HG03575 (cell line): ENCODE data around the gene MAPK10.
"Not testable (repeated sequence)": the region's sequence is repeated elsewhere in the genome, so short reads cannot be mapped to it uniquely, and the experiment has no call there.

Experiments used
- ATAC-seq: cut with Tn5 transposase; IDR thresholded peaks from one replicate; pipeline ENCODE4 v1.9.1; 2021; ENCODE audit not compliant: unreplicated experiment, insufficient number of reproducible peaks, low FRiP score; ENCODE audit errors: extremely low read depth

Gene MAPK10

DNA sequence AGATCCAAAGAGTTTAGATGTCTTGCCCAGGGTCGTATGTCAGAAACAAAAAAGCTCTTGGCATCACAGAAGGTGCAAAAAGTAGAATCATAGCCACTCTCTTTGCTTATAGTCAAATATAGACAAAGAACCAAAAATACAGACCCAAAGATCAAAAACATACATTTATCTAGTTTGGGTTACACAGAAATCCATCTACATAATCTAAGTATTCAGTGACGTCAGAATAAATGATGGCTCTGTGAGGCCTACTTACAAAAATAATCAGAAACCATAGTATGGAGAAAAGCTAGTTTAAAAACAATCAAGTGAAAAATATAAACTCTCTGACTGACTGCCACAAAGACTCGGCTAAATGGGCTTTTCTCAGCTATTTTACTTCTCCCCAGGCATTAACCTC is 126.8 kb downstream of the MAPK10 start:
- no peak for ATAC-seq

DNA sequence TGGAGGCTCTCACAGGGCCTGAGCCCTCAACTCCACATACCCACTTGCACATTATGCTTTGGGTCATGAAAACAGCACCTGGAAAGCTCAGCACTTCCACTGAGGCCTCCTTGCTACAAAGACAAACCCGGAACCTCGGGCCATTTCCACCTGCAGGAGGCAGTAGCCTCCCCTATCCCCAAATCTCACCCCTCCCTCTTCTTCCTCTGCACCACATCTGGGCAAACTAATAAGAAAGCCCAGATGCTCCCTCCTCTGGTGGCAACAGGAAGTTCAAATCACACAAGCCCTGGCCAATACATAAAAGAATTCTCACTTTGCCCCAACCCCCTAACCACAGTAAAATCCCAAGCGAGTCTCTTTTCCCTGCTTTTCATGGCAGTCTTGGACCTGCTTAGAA is 136.4 kb downstream of the MAPK10 start:
- no peak for ATAC-seq

DNA sequence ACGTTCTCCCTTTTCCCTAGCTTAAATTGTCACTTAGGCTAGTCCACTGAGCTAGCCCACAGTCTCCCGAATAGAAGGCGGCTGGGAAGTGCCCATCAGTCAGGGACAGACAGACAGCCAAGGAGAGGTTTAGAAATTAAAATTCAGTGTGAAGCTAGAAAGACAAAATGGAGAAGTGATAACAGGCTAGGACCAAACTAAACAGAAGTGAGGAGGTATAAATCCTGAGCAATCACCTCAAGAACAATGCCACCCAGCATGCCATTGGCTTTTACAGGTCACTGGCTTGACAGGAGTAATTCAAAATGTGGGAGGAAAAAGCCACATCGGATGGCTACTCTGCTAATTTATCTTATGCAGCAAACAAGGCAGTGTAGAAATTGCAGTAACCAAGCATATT is 138.9 kb downstream of the MAPK10 start:
- no peak for ATAC-seq

DNA sequence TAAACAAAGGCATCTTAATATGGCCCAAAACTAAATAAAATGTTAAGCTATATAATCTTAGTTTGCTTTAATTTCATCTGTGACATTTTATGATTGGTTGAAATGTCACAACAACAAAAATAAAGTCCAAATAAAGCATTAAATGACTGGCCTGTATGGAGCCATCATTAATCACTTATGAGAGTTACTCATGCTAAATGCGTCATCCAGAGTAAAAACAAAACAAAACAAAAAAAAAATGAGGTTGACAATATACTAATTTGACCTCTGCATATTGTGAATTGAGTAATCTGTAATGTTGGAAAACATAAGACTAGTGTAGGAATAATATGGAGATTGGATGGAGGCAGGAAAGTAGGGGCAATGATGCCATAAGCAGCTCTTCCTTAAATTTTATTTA is 139.7 kb downstream of the MAPK10 start:
- no peak for ATAC-seq

- ATAC-seq, result no peak
Measured at GRCh38 chr4:86218746-86219473, 140.9 kb downstream of the MAPK10 start.

- ATAC-seq, result no peak
Measured at GRCh38 chr4:86203176-86203575, 156.7 kb downstream of the MAPK10 start.

DNA sequence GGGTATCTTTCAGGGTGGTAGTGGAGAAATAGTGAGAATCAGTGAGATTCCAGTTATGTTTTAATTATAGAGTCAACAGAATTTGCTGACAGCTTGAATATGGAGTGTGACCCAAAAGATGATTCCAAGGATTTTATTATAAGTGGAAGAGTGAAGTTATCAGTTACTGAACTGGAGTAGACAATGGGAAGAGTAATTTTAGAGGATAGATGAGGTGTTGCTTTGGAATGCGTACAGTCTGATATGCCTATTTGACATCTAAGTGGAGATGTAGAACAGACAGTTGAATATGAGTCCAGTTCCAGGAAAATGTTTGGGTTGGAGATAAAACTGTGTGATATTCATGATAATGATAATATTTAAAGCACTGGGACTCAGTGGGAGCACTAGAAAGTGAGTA is 174.2 kb downstream of the MAPK10 start:
- no peak for ATAC-seq

DNA sequence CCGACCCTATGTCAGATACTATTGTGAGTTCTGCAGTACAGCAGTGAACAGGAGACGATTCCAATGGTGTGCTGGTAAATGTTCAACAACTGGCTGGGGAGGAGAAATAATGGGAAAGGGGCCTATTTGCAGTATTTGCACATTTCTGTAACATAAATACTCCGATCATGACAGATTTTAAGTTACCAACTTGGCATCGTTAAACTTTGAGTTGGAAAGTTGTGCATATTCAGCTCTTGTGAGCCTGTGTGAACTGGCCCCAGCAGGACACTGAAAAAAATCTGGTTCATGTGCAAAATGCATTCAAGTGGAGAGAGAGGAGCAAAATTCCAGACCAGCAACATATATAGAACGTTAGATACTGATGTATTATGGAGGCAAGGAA is 175.0 kb downstream of the MAPK10 start:
- ATAC-seq, result no peak

GRCh38 chr4:86184216-86184900 is 175.5 kb downstream of the MAPK10 start:
- no peak for ATAC-seq

- ATAC-seq, result no peak
Measured at GRCh38 chr4:86181585-86181984, 178.3 kb downstream of the MAPK10 start.

GRCh38 chr4:86178211-86178610 is 181.6 kb downstream of the MAPK10 start:
- ATAC-seq, result no peak

DNA sequence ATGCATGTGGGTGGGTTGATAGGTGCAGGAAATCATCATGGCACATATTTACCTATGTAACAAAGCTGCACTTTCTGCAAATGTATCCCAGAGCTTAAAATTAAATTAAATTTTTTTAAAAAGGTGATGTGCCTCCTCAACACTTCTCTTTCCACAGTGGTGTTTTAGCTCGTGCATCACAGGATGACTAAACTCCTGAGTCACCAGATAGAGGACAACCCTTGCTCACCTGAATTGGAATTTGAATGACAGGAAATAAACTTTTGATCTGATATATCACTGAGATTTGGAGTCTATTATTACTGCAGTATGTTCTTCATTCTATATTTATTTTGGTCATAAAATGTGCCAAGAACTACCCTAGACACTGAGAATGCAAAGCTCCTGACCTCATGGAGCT is 185.3 kb downstream of the MAPK10 start:
- ATAC-seq, result no peak

GRCh38 chr4:86168335-86168734 is 191.5 kb downstream of the MAPK10 start:
- not testable (repeated sequence) for ATAC-seq

DNA sequence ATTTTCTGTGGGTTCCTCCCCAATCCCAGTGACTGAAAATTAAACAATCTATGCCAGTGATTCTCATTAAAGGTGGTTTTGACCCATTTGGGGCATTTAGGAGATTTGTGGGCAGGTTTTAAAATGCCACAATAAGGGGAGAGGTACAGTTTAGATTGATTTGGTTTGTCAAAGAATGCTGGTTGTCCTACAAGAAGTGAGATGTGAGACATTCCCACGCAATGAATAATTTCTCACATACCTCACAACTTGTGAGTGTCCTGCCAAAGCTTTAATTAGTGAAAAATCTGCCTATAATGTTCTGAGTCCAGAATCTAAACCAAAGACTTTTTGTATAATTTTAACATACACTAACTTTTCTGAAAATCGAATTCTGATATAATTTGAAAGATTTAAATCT is 199.4 kb downstream of the MAPK10 start:
- ATAC-seq, result no peak

GRCh38 chr4:86159216-86159615 is 200.6 kb downstream of the MAPK10 start:
- ATAC-seq, result no peak

DNA sequence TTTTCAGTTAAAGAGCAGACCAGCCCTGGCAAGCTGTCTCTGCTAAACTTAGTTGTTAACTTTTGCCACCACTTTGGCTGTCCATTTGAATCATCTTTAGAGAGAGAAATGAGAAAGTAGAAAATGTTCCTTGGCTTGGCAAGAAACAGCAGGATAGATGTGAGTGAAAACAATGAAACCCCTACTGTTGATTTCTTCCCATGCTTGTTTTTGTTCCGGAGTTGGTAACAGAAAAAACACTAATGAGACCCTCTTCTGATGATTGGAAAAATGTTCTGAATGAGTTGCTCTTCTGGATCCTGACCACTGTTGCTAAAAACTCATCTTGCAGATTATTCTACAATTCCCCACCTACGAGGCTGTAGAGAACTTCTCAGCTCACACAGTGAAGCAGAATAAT is 203.3 kb downstream of the MAPK10 start:
- ATAC-seq, result no peak

GRCh38 chr4:86155766-86156165 is 204.1 kb downstream of the MAPK10 start:
- no peak for ATAC-seq

- ATAC-seq, result no peak
Measured at GRCh38 chr4:86152454-86152853, 207.4 kb downstream of the MAPK10 start.

- no peak for ATAC-seq
Measured at GRCh38 chr4:86151196-86151595, 208.7 kb downstream of the MAPK10 start.

DNA sequence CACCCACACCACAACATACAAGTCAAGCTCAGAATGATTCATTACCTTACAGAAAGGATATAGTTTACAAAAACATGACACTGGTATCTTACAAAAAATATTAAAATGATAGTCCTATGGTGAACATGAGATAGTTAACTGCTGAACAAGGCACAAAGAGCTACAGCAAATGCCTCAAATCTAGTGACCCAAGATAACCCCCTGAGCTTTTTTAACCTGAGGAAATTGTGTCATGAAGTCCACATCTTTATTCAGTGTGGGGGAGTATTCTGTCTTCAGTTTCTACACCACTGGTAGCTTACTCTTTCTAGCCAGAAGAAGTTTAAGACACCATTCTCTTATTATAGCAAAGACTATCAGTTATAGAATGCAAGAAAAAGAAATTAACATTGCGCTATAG is 218.7 kb downstream of the MAPK10 start:
- no peak for ATAC-seq

- ATAC-seq, result no peak
Measured at GRCh38 chr4:86132468-86132867, 227.4 kb downstream of the MAPK10 start.
